ENCODE measurements around the gene RHBDL2. TPM values are rescaled to one million over a fixed set of nuclear protein-coding genes. Genes with fewer than 3 reads are reported as not detected.

The RHBDL2 gene
- total RNA-seq, result 3.2 and 8.4 TPM in 2 replicates

GRCh38 chr1:38941527-38942019 lies at the start of gene RHBDL2:
RHBDL2 (minus strand) TSS chr1:38941830; CDS start chr1:38919212, 22,618 bp downstream.

GRCh38 chr1:38990738-38991637 lies 49.4 kb upstream of the RHBDL2 start, which contains the start of gene AKIRIN1:
AKIRIN1 (plus strand) TSS chr1:38991276; CDS start chr1:38991381, 105 bp downstream.

GRCh38 chr1:38881487-38881886 lies 60.1 kb downstream of the RHBDL2 start, which contains the start of gene GJA9:
GJA9 (minus strand) TSS chr1:38881587; CDS start chr1:38876098, 5,489 bp downstream.

GRCh38 chr1:38873027-38873969 lies 68.3 kb downstream of the RHBDL2 start, which contains the start of gene MYCBP:
MYCBP (minus strand) TSS chr1:38873348; CDS start chr1:38873305, 43 bp downstream.

GRCh38 chr1:38859561-38860453 lies 81.8 kb downstream of the RHBDL2 start, which contains the start of gene RRAGC:
RRAGC (minus strand) TSS chr1:38859772; CDS start chr1:38859646, 126 bp downstream.

Other genes starting within 250 kb of the RHBDL2 start
- 19.5 and 20.2 TPM in 2 replicates for gene RRAGC, start 82.1 kb downstream of the RHBDL2 start, total RNA-seq
- 14.0 and 19.2 TPM in 2 replicates for gene MYCBP, start 68.5 kb downstream of the RHBDL2 start, total RNA-seq
- gene GJA9, start 60.2 kb downstream of the RHBDL2 start, total RNA-seq, result 0.21 and 0.24 TPM in 2 replicates
- 40.7 and 56.1 TPM in 2 replicates for gene AKIRIN1, start 49.4 kb upstream of the RHBDL2 start, total RNA-seq
- 315 and 340 TPM in 2 replicates for gene NDUFS5, start 84.5 kb upstream of the RHBDL2 start, total RNA-seq